HG03354 (cell line): ENCODE measurements around the gene ADRM1.

Experiments
- ATAC-seq: cut with Tn5 transposase; IDR thresholded peaks from one replicate; pipeline ENCODE4 v1.9.1; 2021; ENCODE audit warnings: mild to moderate bottlenecking; ENCODE audit not compliant: unreplicated experiment, poor library complexity, severe bottlenecking

ADRM1 gene

DNA sequence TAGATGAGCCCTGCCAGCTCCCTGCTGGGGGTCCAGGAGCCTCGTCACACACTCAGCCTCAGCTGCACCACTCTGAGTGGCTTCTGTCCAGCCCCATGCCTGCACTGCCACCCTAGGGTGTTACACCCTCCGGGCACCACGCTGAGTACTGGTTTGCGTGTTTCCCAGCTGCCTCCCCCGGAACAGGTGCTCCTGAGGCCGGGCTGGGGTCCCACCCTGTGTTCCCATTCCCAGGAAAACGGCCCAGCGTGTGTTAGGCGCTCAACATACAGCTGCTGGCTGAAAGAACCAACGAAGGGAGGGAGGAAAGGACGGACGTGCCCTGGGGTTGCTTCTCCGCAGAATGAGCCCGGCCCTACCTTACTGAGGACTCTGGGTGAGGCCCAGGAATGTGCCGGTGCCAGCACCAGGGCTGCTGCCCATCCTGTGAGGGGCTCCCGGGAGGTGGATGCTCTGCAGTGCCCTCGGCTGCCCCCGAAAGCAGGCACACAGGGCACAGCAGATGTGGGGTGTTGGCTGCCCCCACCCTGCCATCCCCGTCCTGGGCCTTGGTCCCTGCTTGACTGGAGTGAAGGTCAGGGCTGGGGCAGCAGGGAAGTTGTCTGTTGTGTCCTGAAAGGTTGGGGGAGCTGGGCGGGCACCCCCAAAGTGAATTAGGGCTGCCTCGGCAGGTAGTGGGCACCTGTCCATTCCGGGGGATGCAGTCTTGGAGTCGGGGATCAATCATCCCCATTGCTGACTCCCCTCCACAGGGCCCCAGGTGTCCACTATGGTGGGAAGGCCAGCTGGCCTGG, 48.0 kb downstream of the ADRM1 start:
- no peak for ATAC-seq

DNA sequence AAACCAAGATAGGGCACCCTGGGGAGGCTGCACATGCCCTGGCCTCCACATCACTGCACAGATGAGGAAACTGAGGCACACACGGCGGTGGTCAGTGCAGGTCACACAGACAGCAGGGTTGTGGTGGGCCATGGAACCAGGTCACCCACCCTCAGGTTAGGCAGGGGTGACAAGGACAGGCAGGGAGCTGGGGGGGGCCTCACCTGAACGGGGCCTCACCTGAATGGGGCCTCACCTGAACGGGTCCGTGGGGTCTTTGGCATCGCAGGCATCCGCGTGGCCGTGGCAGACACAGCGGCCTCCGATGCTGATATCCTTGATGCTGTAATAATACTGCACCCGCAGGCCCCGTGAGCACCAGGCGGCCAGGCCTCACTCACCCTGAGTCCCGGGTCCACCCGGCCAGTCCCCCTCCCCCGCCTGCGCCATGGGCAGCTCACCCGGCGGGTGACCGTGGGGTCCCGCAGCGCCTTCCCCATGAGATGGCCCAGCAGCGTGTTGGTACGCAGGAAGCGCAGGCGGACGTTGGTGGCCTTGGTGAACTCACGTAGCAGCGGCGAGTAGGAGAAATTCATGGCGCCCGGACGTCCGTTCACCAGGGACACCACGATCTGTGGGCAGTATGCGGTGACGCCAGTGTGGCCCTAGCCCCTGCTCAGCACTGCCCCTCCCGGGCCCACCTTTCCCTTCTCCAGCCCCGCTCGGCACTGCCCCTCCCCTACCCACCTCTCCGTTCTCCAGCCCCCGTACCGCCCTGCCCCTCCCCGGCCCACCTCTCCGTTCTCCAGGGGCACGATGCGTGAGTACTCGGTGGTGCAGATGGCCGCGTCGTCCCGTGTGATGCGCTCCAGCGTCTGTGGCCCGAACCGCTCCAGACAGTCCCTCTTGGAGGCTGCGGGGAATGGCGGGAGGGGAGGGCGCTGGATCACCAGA, 48.9 kb downstream of the ADRM1 start:
- no peak for ATAC-seq

- ATAC-seq, result no peak
These were observed 49.8 kb downstream of the ADRM1 start for GRCh38 chr20:62352402-62353288.

DNA sequence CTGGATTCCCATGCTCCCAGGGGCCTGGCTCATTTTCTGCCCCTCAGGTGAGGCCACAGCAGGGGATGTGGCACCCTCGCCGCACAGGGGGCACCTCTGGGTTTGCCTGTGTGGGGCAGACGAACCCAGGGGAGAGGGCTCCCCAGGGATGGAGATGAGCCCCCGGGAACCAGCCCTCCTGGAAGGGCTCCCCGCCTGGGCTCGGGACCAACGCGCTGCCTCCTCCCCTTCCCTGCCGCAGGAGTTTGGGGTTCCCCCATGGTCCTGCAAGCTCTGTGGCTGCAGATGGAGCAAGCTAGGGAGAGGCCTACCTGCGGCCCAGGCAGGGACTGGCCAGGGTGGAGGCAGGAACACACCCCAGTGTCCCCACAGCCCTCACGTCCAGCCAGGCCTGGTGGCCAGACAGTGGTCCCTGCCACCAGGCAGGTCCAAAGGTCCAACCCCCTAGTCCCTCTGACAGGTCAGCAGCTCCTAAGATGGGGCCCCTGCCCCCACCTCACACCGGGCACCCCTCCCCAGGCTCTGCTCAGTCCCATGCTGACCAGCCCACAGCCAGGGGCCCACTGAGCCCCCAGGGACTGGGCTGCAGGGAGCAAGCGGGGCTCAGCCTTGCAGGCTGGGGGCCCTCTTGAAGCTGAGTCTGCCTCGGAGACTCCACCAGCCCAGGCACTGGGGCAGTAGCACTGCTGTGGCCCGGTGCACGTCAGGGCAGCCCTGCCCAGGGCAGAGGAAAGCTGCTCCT, 50.7 kb downstream of the ADRM1 start:
- ATAC-seq, result no peak

DNA sequence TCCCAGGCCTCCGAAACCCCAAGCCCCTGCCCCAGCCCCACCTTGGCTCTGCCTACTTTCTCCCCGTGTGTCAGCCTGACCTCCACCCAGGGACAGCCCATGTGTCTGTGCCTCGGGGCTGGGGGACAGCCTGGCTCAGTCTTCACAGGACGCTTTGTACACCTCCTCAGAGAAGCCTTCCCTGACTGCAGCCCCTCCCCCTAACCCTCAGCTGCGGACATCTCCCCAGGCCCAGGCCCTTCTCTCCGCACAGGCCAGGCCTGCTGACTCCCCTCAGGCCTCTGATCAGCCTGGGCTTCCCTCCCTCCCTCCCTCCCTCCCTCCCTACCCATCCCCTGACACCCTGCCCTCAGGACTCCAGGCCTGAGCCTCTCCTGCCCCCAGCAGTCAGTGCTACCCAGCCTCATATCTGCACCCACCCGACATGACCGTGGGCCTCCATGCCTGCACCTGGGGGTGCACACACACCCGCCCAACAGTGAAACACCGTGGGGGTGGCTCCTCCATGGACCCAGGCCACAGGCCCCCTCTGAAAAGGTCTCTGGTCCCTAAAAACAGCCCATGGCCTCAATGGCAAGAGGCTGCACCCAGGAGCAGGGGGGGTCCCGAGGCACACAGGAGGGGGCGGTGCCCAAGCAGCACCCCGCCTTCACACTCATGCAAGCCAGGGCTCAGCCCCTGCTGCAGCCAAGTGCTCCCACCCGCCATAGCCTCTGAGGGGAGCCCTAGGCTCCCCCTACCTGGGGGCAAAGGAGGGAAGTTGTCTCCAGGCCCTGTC, 51.4 kb downstream of the ADRM1 start:
- no peak for ATAC-seq

- ATAC-seq, result no peak
These were observed 52.1 kb downstream of the ADRM1 start for GRCh38 chr20:62354811-62355341.

- no peak for ATAC-seq
These were observed 52.7 kb downstream of the ADRM1 start for GRCh38 chr20:62355516-62355877.

- no peak for ATAC-seq
These were observed 53.2 kb downstream of the ADRM1 start for GRCh38 chr20:62355878-62356588.

DNA sequence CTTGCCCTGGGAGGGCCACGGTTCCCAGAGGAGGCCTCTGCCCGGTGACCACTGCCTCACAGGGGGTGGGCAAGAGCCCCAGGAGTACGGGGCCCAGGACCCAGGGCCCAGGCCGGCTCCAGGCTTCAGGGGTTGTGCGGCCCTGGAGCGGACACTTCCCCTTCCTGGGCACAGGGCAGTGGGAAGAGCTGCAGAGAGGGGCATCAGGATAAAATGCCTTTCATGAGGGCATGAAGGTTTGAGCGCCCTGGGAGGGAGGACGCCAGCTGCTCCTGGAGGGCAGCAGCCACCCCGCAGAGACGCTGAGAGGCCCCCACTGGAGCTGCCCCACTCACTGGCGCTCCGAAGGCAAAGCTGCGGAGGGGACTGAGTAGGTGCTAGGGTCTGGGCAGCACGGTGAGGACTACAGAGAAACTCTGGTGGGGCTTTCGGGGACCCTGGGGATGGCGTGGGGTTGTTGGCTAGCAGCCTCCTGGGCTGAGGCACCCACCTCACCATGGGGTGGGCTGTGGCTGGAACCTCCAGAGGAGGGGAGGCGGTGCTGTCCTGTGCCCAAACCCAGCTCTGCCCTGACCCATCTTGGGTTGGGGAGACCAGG, 53.9 kb downstream of the ADRM1 start:
- ATAC-seq, result no peak

- ATAC-seq, result no peak
These were observed 54.4 kb downstream of the ADRM1 start for GRCh38 chr20:62357187-62357667.

DNA sequence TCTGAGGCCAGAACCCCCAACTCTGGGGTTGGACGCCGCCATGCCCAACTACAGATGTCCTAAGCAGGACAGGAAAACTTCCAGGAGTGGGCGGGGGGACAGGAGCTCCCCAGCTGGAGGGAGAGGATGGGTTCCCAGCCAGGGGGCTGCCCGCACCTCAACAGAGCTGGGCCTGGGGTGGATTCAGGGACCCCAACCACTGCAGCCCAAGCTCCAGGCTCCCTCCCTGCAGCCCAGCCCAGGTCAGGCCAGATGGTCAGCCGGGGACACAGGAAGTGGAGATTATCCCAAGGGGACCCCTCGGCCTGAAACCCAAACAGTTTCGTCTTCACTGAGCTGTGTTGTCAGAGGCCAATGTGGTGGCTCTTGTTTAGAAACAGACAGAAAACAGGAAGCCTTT, 54.9 kb downstream of the ADRM1 start:
- ATAC-seq, result no peak
